Stomach (tissue), 9 donors: ENCODE data around the gene EFNA3. TPM values are rescaled to one million over a fixed set of nuclear protein-coding genes. Genes with fewer than 3 reads are reported as not detected.

Experiments
- DNase-seq, 2 donors: peaks; one replicate each; pipeline versions ENCODE4 v3.0.0 to v3.0.0-alpha.2; 2013 to 2019
- H3K27ac ChIP-seq, 5 donors: fragments of 200-600 bp in 4 of 5; sonication (generic) in 4 of 5; one replicate each; pipeline ENCODE4 v1.5.1; 2013 to 2019; ENCODE audit warnings: mild to moderate bottlenecking in 1 of 5, moderate library complexity in 1 of 5
- H3K27me3 ChIP-seq, 3 donors: fragments of 200-600 bp; sonication (generic); one replicate each; pipeline ENCODE4 v1.5.1; 2017 to 2019; ENCODE audit warnings: mixed run types in 1 of 3
- H3K36me3 ChIP-seq, 4 donors: fragments of 200-600 bp; sonication (generic); 1 replicate in 3 of 4; 2 replicates in 1 of 4; pipeline ENCODE4 v1.5.1; 2016 to 2019
- H3K4me1 ChIP-seq, 4 donors: fragments of 200-600 bp; sonication (generic); one replicate each; pipeline ENCODE4 v1.5.1; 2016 to 2019
- H3K4me3 ChIP-seq, 4 donors: fragments of 200-600 bp; sonication (generic) in 3 of 4; one replicate each; pipeline ENCODE4 v1.5.1; 2016 to 2019; ENCODE audit warnings: mild to moderate bottlenecking in 1 of 4
- H3K9me3 ChIP-seq, 4 donors: fragments of 200-600 bp; sonication (generic); one replicate each; pipeline ENCODE4 v1.5.1; 2016 to 2019
- EP300 ChIP-seq: sonication (generic); formaldehyde crosslinking; IDR thresholded peaks from one replicate; pipeline ENCODE4 v1.6.1; 2017; ENCODE audit warnings: antibody characterized with exemption
- POLR2A ChIP-seq, 4 donors: fragments of 450-650 bp; IDR thresholded peaks; one replicate each; pipeline ENCODE4 v1.6.1; 2016; ENCODE audit warnings: antibody characterized with exemption in 4 of 4, control low read depth in 2 of 4, mild to moderate bottlenecking in 1 of 4, moderate library complexity in 1 of 4
- POLR2AphosphoS5 ChIP-seq, 3 donors: sonication (generic); formaldehyde crosslinking; IDR thresholded peaks; one replicate each; pipeline ENCODE4 v1.6.1; 2016; ENCODE audit warnings: antibody characterized with exemption in 3 of 3
- WGBS, 5 donors: extraction: QIAGEN DNeasy Blood & Tissue Kit in 3 of 5; methylation state at CpG; one replicate each; pipeline versions ENCODE4 v1.1.5 to v1.1.7; 2013 to 2018; 5-methylcytosine and 5-hydroxymethylcytosine counted together
- intact Hi-C: fragments of 100-400 bp; cut with DNase I; formaldehyde crosslinking; loops from one replicate; pipeline ENCODE4 v1.15.1; 2023; ENCODE audit warnings: low total_unique reads
- polyA plus RNA-seq, 3 donors: library from polyadenylated mRNA; stranded (reverse); fragments of 200-250 nt; gene quantifications; one replicate each; pipeline ENCODE4 v1.2.3, GENCODE V29; 2013
- total RNA-seq, 5 donors: library from RNA; depleted of rRNA; stranded (reverse); fragments of >200 nt; gene quantifications; one replicate each; pipeline versions ENCODE4 v1.1.0 to v1.2.3, GENCODE V29; 2014 to 2016
- TF ChIP-seq, protein P1 (sequence below), 7 experiments: fragments of 450-650 bp in 4 of 7; fragments of 200-600 bp in 3 of 7; sonication (generic) in 3 of 7; IDR thresholded peaks; one replicate each; pipeline ENCODE4 v1.5.1; 2016 to 2019; ENCODE audit warnings: antibody characterized with exemption in 7 of 7, control low read depth in 2 of 7, mild to moderate bottlenecking in 1 of 7
- donor health status: healthy with polysubstance abuse.
- donor health status: Bipolar disorder and iron deficiency.
- donor health status: healthy.

The EFNA3 gene
- total and polyA plus RNA-seq, 8 donors, result 0.76 to 4.9 (median 1.5) TPM; not detected in 5

DNA sequence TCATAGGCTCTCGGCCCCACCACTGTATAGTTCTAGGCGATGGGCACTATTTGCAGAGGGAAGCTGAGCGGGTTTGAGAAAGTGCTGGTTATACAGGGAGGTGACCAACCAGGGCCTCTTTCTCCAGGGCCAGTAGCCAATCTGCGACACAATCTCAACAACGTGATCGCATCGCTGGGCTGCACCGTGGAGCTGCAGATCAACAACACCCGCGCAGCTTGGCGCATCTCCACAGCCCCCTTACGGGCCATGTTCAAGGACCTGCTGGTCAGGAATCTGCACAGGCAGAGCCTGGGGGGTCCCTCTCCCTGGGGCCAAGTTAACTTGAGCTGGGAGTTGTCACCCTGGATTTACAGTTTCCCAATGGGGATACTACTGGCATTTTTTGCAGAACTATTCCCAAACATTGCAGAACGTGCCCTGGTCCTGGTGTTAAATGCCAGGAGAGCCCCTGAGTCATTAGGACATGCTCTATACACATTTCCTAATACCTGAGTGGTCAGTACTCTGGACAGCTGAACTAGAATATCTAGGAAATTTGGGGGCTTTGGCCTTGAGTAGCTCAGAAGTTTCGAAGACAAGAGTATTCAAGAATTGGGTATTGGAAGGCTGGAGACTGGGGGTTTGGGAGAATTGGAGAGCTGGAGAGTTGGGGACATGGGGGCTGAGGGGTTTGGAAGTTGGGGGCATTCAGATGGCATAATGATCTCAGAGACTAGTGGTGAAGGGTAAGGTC is 38.1 kb upstream of the EFNA3 start:
- peaks cover 24 to 44% (median 36%) of the 10 kb centered on the region in 4 donors for H3K4me1 ChIP-seq
- no peaks in the 10 kb centered on the region for H3K36me3 ChIP-seq
- no peak for DNase-seq
- no peaks in the 10 kb centered on the region for H3K27me3 ChIP-seq
- H3K27ac ChIP-seq, result no peak overlapping the region
- WGBS, 5 donors, result 86 to 92% (median 91%) methylated on average over 12 to 14 of the region's 14 CpGs
- H3K4me3 ChIP-seq, result no peak overlapping the region
- H3K9me3 ChIP-seq, result no peaks in the 10 kb centered on the region
- TF ChIP-seq, protein P1, sequence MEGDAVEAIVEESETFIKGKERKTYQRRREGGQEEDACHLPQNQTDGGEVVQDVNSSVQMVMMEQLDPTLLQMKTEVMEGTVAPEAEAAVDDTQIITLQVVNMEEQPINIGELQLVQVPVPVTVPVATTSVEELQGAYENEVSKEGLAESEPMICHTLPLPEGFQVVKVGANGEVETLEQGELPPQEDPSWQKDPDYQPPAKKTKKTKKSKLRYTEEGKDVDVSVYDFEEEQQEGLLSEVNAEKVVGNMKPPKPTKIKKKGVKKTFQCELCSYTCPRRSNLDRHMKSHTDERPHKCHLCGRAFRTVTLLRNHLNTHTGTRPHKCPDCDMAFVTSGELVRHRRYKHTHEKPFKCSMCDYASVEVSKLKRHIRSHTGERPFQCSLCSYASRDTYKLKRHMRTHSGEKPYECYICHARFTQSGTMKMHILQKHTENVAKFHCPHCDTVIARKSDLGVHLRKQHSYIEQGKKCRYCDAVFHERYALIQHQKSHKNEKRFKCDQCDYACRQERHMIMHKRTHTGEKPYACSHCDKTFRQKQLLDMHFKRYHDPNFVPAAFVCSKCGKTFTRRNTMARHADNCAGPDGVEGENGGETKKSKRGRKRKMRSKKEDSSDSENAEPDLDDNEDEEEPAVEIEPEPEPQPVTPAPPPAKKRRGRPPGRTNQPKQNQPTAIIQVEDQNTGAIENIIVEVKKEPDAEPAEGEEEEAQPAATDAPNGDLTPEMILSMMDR (IDR thresholded peaks at IDR 0.05), result no peak
- TF ChIP-seq POLR2AphosphoS5 (IDR thresholded peaks at IDR 0.05), result no peak
- no peak for TF ChIP-seq EP300
- no peak for TF ChIP-seq POLR2A (IDR thresholded peaks at IDR 0.05)
- intact Hi-C loops, result no loop called here

DNA sequence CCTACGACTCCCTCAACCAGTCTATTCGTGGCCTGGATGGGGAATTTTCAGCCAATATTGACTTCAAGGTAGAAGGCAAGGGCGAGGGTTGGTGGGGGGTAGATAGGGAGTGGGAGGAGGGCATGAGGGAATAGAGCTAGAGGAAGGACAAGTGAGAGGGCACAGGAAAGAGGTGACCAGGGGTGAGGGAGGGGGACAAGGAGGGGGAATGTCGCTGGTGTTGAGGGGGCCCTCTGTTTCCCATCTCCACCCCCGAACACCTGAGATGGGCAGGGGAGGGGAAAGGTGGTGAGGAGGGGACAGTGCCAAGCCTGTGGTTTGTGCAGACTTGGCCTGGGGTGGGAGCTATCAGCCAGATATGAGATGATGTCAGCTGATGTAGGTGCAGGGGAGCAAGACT is 35.8 kb upstream of the EFNA3 start:
- Histone ChIP-seq H3K4me1 (peaks cover 24 to 45% (median 36%) of the 10 kb centered on the region in 4 donors), H3K36me3 (no peaks in the 10 kb centered on the region), H3K27ac (peak overlapping the region in 3 of 5 donors; percentile 53 to 81 (median 77)), H3K4me3 (no peak overlapping the region), H3K27me3 (no peaks in the 10 kb centered on the region), H3K9me3 (no peaks in the 10 kb centered on the region)
- intact Hi-C loops, result no loop called here
- TF ChIP-seq POLR2AphosphoS5 (IDR thresholded peaks at IDR 0.05) (no peak), POLR2A (IDR thresholded peaks at IDR 0.05) (no peak), EP300 (no peak)
- TF ChIP-seq, protein P1 (IDR thresholded peaks at IDR 0.05), result no peak
- DNase-seq, result no peak
- WGBS, 5 donors, result 73 to 83% (median 76%) methylated on average over 5 of the region's 5 CpGs

DNA sequence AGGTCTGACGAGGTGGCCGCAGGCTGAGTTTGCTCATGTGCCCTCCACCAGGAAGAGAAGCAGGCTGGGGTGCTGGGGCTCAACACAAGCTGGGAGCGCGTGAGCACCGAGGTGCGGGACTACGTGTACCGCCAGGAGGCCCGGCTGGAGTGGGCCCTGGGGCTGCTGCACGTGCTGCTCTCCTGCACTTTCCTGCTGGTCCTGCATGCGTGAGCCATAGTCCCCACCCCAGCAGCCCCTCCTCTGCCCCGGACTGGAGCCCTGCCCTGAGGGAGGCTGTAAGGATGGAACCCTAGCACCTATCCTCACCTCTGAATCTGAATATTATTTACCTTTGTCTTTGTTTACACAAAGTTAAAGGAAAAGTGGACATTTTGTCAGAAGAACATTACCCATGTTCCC is 35.3 kb upstream of the EFNA3 start:
- Histone ChIP-seq H3K27ac (peak overlapping the region; percentile 44 to 81 (median 54)), H3K36me3 (no peaks in the 10 kb centered on the region), H3K4me1 (peaks cover 21 to 43% (median 35%) of the 10 kb centered on the region in 4 donors), H3K27me3 (no peaks in the 10 kb centered on the region), H3K9me3 (no peaks in the 10 kb centered on the region), H3K4me3 (peak overlapping the region in 1 of 4 donors; percentile 9)
- no peak for TF ChIP-seq POLR2AphosphoS5 (IDR thresholded peaks at IDR 0.05)
- no peak for TF ChIP-seq EP300
- no peak for TF ChIP-seq POLR2A (IDR thresholded peaks at IDR 0.05)
- TF ChIP-seq, protein P1 (IDR thresholded peaks at IDR 0.05), result no peak
- WGBS, 5 donors, result 25 to 45% (median 36%) methylated on average over 12 of the region's 12 CpGs
- DNase-seq, result peak; percentile 55 to 76
- intact Hi-C loops, result no loop called here

- peak overlapping the region; percentile 53 to 81 (median 77) for H3K27ac ChIP-seq
- no peaks in the 10 kb centered on the region for H3K27me3 ChIP-seq
- no peaks in the 10 kb centered on the region for H3K36me3 ChIP-seq
- peaks cover 17 to 39% (median 32%) of the 10 kb centered on the region in 4 donors for H3K4me1 ChIP-seq
- H3K4me3 ChIP-seq, result no peak overlapping the region
- peak; percentile 50 to 66 for DNase-seq
- TF ChIP-seq POLR2A (IDR thresholded peaks at IDR 0.05) (no peak), EP300 (no peak), POLR2AphosphoS5 (IDR thresholded peaks at IDR 0.05) (peak in 1 of 3 donors; percentile 12)
- TF ChIP-seq, protein P1 (IDR thresholded peaks at IDR 0.05), result no peak
- 29 to 75% (median 47%) methylated on average over 3 of the region's 3 CpGs for WGBS, 5 donors
- H3K9me3 ChIP-seq, result no peaks in the 10 kb centered on the region
- intact Hi-C loops, result no loop called here
These were observed 34.8 kb upstream of the EFNA3 start for GRCh38 chr1:155043793-155044192.
